H9 (cell line): Measurements from ENCODE around the gene MRRF. TPM values are rescaled to one million over a fixed set of nuclear protein-coding genes. Genes with fewer than 3 reads are reported as not detected.

Experiments used
- DNase-seq: peaks from one replicate; pipeline ENCODE4 v3.0.0-alpha.2; 2017
- H2AFZ ChIP-seq: one replicate; pipeline ENCODE4 v1.6.1; 2013; ENCODE audit warnings: mild to moderate bottlenecking, low read length, control low read depth, moderate library complexity
- H2AK5ac ChIP-seq: 2 replicates; pipeline ENCODE4 v1.6.1; 2013; ENCODE audit warnings: low read length, control low read depth, mixed read lengths; ENCODE audit not compliant: insufficient read length
- H2BK120ac ChIP-seq: one replicate; pipeline ENCODE4 v1.6.1; 2013; ENCODE audit warnings: low read depth, mild to moderate bottlenecking, low read length, control low read depth, inconsistent platforms; ENCODE audit not compliant: poor library complexity, severe bottlenecking
- H2BK12ac ChIP-seq: 2 replicates; pipeline ENCODE4 v1.6.1; 2013; ENCODE audit warnings: low read length, control low read depth, mixed read lengths, low read depth; ENCODE audit not compliant: insufficient read length
- H2BK15ac ChIP-seq: 2 replicates; pipeline ENCODE4 v1.6.1; 2013; ENCODE audit warnings: low read depth, low read length, control low read depth
- H2BK20ac ChIP-seq: one replicate; pipeline ENCODE4 v1.6.1; 2013; ENCODE audit warnings: low read depth, mild to moderate bottlenecking, low read length, control low read depth, inconsistent platforms; ENCODE audit not compliant: poor library complexity, severe bottlenecking
- H2BK5ac ChIP-seq: 2 replicates; pipeline ENCODE4 v1.6.1; 2013; ENCODE audit warnings: low read length, control low read depth, mixed read lengths; ENCODE audit not compliant: insufficient read length
- H3K14ac ChIP-seq: 2 replicates; pipeline ENCODE4 v1.6.1; 2013; ENCODE audit warnings: low read length, control low read depth; ENCODE audit not compliant: insufficient read depth
- H3K18ac ChIP-seq: 2 replicates; pipeline ENCODE4 v1.6.1; 2013; ENCODE audit warnings: low read depth, mild to moderate bottlenecking, mixed read lengths, low read length, control low read depth; ENCODE audit not compliant: insufficient read length
- H3K23ac ChIP-seq: 2 replicates; pipeline ENCODE4 v1.6.1; 2013; ENCODE audit warnings: low read length, control low read depth, mixed read lengths, low read depth; ENCODE audit not compliant: insufficient read length
- H3K23me2 ChIP-seq: 2 replicates; pipeline ENCODE4 v1.6.1; 2013; ENCODE audit warnings: low read depth, mild to moderate bottlenecking, mixed read lengths, low read length, control low read depth; ENCODE audit not compliant: insufficient read length, poor library complexity, severe bottlenecking
- H3K27ac ChIP-seq: 2 replicates; pipeline ENCODE4 v1.5.1; 2013; ENCODE audit warnings: low read length, control low read depth, mixed read lengths, low read depth; ENCODE audit not compliant: insufficient read length
- H3K27me3 ChIP-seq: 2 replicates; pipeline ENCODE4 v1.6.1; 2013; ENCODE audit warnings: low read length, control low read depth, inconsistent platforms; ENCODE audit not compliant: insufficient read depth
- H3K4ac ChIP-seq: 2 replicates; pipeline ENCODE4 v1.6.1; 2013; ENCODE audit warnings: low read depth, mild to moderate bottlenecking, control low read depth, inconsistent platforms, low read length, moderate library complexity
- H3K4me1 ChIP-seq: 2 replicates; pipeline ENCODE4 v1.6.1; 2013; ENCODE audit warnings: low read length, control low read depth, inconsistent platforms; ENCODE audit not compliant: insufficient read depth
- H3K4me2 ChIP-seq: 2 replicates; pipeline ENCODE4 v1.6.1; 2013; ENCODE audit warnings: low read length, control low read depth, mixed read lengths; ENCODE audit not compliant: insufficient read length, insufficient read depth
- H3K56ac ChIP-seq: 2 replicates; pipeline ENCODE4 v1.6.1; 2013; ENCODE audit warnings: low read depth, mild to moderate bottlenecking, mixed read lengths, low read length, control low read depth; ENCODE audit not compliant: insufficient read length
- H3K79me1 ChIP-seq: 2 replicates; pipeline ENCODE4 v1.6.1; 2013; ENCODE audit warnings: low read depth, mild to moderate bottlenecking, moderate library complexity, low read length, control low read depth, inconsistent platforms; ENCODE audit not compliant: insufficient read depth, poor library complexity, severe bottlenecking
- H3K79me2 ChIP-seq: 2 replicates; pipeline ENCODE4 v1.6.1; 2013; ENCODE audit warnings: low read length, control low read depth, inconsistent platforms; ENCODE audit not compliant: insufficient read depth
- H3K9ac ChIP-seq: 2 replicates; pipeline ENCODE4 v1.6.1; 2013; ENCODE audit warnings: low read length, control low read depth, mixed read lengths; ENCODE audit not compliant: insufficient read length; ENCODE audit errors: extremely low read depth
- H3K9me3 ChIP-seq: one replicate; pipeline ENCODE4 v1.6.1; 2013; ENCODE audit warnings: low read depth, low read length, inconsistent platforms; ENCODE audit not compliant: control insufficient read depth
- H3T11ph ChIP-seq: one replicate; pipeline ENCODE4 v1.6.1; 2013; ENCODE audit warnings: mild to moderate bottlenecking, low read length, control low read depth, inconsistent platforms
- H4K20me1 ChIP-seq: one replicate; pipeline ENCODE4 v1.6.1; 2013; ENCODE audit not compliant: control insufficient read depth, insufficient read length, insufficient read depth
- H4K5ac ChIP-seq: 2 replicates; pipeline ENCODE4 v1.6.1; 2013; ENCODE audit warnings: low read depth, mild to moderate bottlenecking, mixed read lengths, low read length, control low read depth; ENCODE audit not compliant: insufficient read length
- H4K8ac ChIP-seq: replicated peaks from 2 replicates; pipeline ENCODE4 v1.6.1; 2013; ENCODE audit warnings: low read length, control low read depth, mixed read lengths, low read depth; ENCODE audit not compliant: insufficient read length
- H4K91ac ChIP-seq: 2 replicates; pipeline ENCODE4 v1.6.1; 2013; ENCODE audit warnings: low read depth, mild to moderate bottlenecking, moderate library complexity, mixed read lengths, low read length, control low read depth; ENCODE audit not compliant: insufficient read length
- H3K27ac Mint-ChIP-seq, 3 experiments: 2 replicates in 2 of 3; 3 replicates in 1 of 3; pipeline ENCODE4 v1.8.0; 2020 to 2021; ENCODE audit warnings: mixed read lengths in 3 of 3, mild to moderate bottlenecking in 1 of 3, moderate library complexity in 1 of 3
- H3K27me3 Mint-ChIP-seq: 2 replicates; pipeline ENCODE4 v1.8.0; 2021; ENCODE audit warnings: low read depth, mild to moderate bottlenecking, moderate library complexity, mixed read lengths
- H3K36me3 Mint-ChIP-seq, 3 experiments: 2 replicates in 2 of 3; 3 replicates in 1 of 3; pipeline ENCODE4 v1.8.0; 2020 to 2021; ENCODE audit warnings: low read depth in 3 of 3, mixed read lengths in 3 of 3; ENCODE audit not compliant: insufficient read depth in 1 of 3
- H3K4me1 Mint-ChIP-seq, 2 experiments: 2 replicates each; pipeline ENCODE4 v1.8.0; 2020; ENCODE audit warnings: mixed read lengths in 2 of 2
- H3K4me3 Mint-ChIP-seq, 2 experiments: 2 replicates in 1 of 2; 3 replicates in 1 of 2; pipeline ENCODE4 v1.8.0; 2020 to 2021; ENCODE audit warnings: mild to moderate bottlenecking in 2 of 2, mixed read lengths in 2 of 2, moderate library complexity in 1 of 2
- H3K9me3 Mint-ChIP-seq, 2 experiments: 2 replicates in 1 of 2; 3 replicates in 1 of 2; pipeline ENCODE4 v1.8.0; 2020; ENCODE audit warnings: mild to moderate bottlenecking in 2 of 2, mixed read lengths in 2 of 2, moderate library complexity in 1 of 2
- WGBS: extraction: QIAGEN DNeasy Blood & Tissue Kit; methylation state at CpG from one replicate; pipeline ENCODE4 v1.1.7; 2013; ENCODE audit warnings: missing lambda C conversion rate, low lambda C conversion rate, mixed read lengths; ENCODE audit not compliant: insufficient read length; ENCODE audit errors: extremely low coverage; 5-methylcytosine and 5-hydroxymethylcytosine counted together
- total RNA-seq: library from RNA; stranded (reverse); gene quantifications from 2 replicates; pipeline ENCODE4 v1.2.1, GENCODE V29; 2021
- TF ChIP-seq, protein P1 (sequence below): fragments of 200-600 bp; sonication (generic); conservative IDR thresholded peaks from 3 replicates; pipeline ENCODE4 v1.8.0; 2021; ENCODE audit warnings: antibody characterized with exemption, mild to moderate bottlenecking

MRRF gene
- total RNA-seq, 1 experiment from 2014 or later, result 33.7 TPM

DNA sequence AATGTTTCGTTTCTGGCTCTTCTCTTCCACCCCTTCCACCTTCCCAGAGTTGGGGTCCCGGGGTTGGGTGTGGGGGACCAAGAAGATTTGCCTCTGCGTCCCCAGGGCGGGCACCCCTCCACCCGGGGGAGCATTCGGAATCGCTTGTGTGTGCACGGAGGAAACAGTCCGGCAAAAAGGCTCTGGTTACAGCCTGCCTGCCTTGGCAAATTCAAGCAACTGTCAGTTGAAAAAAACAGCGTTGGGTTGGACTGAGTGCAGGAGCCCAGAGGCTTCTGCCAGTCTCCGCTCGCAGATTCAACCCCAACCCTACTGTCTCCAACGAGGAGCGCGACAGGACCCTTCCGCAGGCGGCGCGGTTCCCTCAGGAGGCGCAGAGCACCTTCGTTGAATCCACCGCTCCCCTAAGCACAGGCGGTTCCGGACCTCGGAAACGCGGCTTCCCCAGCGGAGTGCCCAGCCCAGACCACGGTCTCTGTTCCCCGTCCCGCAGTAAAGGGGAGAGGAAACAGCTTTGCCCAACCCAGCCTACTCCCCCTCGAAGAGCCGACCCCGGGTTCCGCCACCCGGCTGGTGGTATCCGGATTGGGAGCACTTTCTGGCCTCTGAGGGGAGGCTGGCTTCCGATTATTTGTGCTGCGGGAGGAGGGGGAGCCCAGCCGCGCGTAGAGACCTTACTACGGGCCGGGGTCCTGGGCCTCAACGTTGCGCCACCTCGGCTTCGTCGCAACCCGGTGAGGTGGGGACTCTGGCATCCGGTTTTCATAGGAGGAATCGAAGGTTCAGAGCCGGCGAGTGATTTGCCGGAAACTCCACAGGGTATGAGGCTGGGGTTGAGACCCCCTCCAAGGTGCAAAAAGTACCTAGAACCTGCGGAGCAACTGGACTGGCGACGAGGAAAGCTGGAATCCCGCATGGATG is 45.5 kb upstream of the MRRF start:
- no peak overlapping the region for H2BK5ac ChIP-seq
- no peak overlapping the region for H3K18ac ChIP-seq
- peak overlapping the region; percentile 48 for H3K4me2 ChIP-seq
- peak; percentile 59 for DNase-seq
- no peak overlapping the region for H3K56ac ChIP-seq
- H2BK20ac ChIP-seq, result no peak overlapping the region
- H4K20me1 ChIP-seq, result peaks cover 2% of the 10 kb centered on the region
- no peak overlapping the region for H2AK5ac ChIP-seq
- no peak overlapping the region for H3K14ac ChIP-seq
- H3K4me3 Mint-ChIP-seq, result peak overlapping the region; percentile 55 to 82
- no peak overlapping the region for H2AFZ ChIP-seq
- no peak overlapping the region for H2BK12ac ChIP-seq
- no peaks in the 10 kb centered on the region for H3K79me2 ChIP-seq
- H3K27ac ChIP-seq, result no peak overlapping the region
- no peak overlapping the region for H4K91ac ChIP-seq
- peaks cover 0 to 7% (median 0%) of the 10 kb centered on the region in 3 experiments; a peak in 2 of 7 replicates for H3K36me3 Mint-ChIP-seq
- no peak overlapping the region for H2BK120ac ChIP-seq
- H3K27me3 ChIP-seq, result peaks cover 90% of the 10 kb centered on the region
- TF ChIP-seq, protein P1, sequence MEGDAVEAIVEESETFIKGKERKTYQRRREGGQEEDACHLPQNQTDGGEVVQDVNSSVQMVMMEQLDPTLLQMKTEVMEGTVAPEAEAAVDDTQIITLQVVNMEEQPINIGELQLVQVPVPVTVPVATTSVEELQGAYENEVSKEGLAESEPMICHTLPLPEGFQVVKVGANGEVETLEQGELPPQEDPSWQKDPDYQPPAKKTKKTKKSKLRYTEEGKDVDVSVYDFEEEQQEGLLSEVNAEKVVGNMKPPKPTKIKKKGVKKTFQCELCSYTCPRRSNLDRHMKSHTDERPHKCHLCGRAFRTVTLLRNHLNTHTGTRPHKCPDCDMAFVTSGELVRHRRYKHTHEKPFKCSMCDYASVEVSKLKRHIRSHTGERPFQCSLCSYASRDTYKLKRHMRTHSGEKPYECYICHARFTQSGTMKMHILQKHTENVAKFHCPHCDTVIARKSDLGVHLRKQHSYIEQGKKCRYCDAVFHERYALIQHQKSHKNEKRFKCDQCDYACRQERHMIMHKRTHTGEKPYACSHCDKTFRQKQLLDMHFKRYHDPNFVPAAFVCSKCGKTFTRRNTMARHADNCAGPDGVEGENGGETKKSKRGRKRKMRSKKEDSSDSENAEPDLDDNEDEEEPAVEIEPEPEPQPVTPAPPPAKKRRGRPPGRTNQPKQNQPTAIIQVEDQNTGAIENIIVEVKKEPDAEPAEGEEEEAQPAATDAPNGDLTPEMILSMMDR, result no peak
- H4K5ac ChIP-seq, result no peak overlapping the region
- no peak overlapping the region for H3K4ac ChIP-seq
- no peak overlapping the region for H3K27ac Mint-ChIP-seq
- H3K27me3 Mint-ChIP-seq, result peaks cover 100% of the 10 kb centered on the region
- H2BK15ac ChIP-seq, result no peak overlapping the region
- H4K8ac ChIP-seq, result no peak overlapping the region
- peaks cover 19% of the 10 kb centered on the region for H3K23me2 ChIP-seq
- no peak overlapping the region for H3K23ac ChIP-seq
- peaks cover 5 to 9% of the 10 kb centered on the region in 2 experiments; a peak in 4 of 5 replicates for H3K9me3 Mint-ChIP-seq
- no peak overlapping the region for H3K9ac ChIP-seq
- H3T11ph ChIP-seq, result no peak overlapping the region
- no CpG with 5 or more reads among the region's 59 CpGs for WGBS
- peaks cover 4% of the 10 kb centered on the region; the same call in 1 of the 2 replicates for H3K4me1 ChIP-seq
- peaks cover 37 to 57% of the 10 kb centered on the region in 2 experiments for H3K4me1 Mint-ChIP-seq
- no peaks in the 10 kb centered on the region for H3K9me3 ChIP-seq
- no peaks in the 10 kb centered on the region for H3K79me1 ChIP-seq
